Measurements from ENCODE around the gene E2F8. TPM values are rescaled to one million over a fixed set of nuclear protein-coding genes. Genes with fewer than 3 reads are reported as not detected.

E2F8 gene
- total RNA-seq, 2 donors from 2014 or later = 10.5 to 12.2 TPM

DNA sequence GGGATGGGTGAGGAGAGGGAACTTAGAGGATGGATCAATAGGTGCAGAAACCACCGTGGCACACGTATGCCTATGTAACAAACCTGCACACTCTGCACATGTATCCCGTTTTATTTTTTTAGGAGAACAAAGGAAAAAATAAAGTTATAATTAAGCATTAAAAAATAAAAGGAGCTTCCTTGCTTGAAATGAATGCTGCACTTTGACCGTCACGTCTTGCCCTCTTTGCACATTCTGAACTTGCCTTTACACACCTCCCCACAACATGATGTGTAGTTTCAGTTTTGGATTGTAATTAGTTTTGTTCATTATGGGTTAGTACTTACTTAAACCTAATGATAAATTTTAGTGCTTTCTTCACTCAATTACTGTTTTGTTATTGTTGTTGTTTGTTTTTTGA, 35.9 kb downstream of the E2F8 start:
- no peaks in the 10 kb centered on the region for H3K9me3 ChIP-seq (ENCODE audit: control insufficient read depth, low read length)
- H3K36me3 ChIP-seq (ENCODE audit: control insufficient read depth, insufficient read depth, low read length) = no peaks in the 10 kb centered on the region
- Mint-ChIP-seq H3K27ac (no peak overlapping the region), H3K36me3 (ENCODE audit: low read depth) (no peaks in the 10 kb centered on the region), H3K27me3 (ENCODE audit: insufficient read depth) (peaks cover 68% of the 10 kb centered on the region), H3K9me3 (no peaks in the 10 kb centered on the region), H3K4me3 (no peak overlapping the region), H3K4me1 (peaks cover 8% of the 10 kb centered on the region)
- peaks cover 57% of the 10 kb centered on the region for H3K27me3 ChIP-seq (ENCODE audit: control insufficient read depth, insufficient read depth, low read length, poor library complexity, severe bottlenecking)
- no peak overlapping the region for H3K4me3 ChIP-seq (ENCODE audit: low read length)
- TF ChIP-seq CTCF (conservative IDR thresholded peaks at IDR 0.05) = no peak
- 80 to 96% methylated on average over 1 to 4 of the region's 5 CpGs for whole genome bisulfite sequencing, 2 experiments (ENCODE audit: insufficient coverage in 1 of 2, insufficient read length in 1 of 2)
- DNase-seq = no peak
- H3K9ac ChIP-seq (ENCODE audit: extremely low read depth, low read length, poor library complexity, severe bottlenecking) = no peak overlapping the region
- no peak overlapping the region for H3K27ac ChIP-seq (ENCODE audit: low read depth, low read length)
- peaks cover 2% of the 10 kb centered on the region for H3K4me1 ChIP-seq (ENCODE audit: control insufficient read depth, insufficient read depth, low read length)

DNA sequence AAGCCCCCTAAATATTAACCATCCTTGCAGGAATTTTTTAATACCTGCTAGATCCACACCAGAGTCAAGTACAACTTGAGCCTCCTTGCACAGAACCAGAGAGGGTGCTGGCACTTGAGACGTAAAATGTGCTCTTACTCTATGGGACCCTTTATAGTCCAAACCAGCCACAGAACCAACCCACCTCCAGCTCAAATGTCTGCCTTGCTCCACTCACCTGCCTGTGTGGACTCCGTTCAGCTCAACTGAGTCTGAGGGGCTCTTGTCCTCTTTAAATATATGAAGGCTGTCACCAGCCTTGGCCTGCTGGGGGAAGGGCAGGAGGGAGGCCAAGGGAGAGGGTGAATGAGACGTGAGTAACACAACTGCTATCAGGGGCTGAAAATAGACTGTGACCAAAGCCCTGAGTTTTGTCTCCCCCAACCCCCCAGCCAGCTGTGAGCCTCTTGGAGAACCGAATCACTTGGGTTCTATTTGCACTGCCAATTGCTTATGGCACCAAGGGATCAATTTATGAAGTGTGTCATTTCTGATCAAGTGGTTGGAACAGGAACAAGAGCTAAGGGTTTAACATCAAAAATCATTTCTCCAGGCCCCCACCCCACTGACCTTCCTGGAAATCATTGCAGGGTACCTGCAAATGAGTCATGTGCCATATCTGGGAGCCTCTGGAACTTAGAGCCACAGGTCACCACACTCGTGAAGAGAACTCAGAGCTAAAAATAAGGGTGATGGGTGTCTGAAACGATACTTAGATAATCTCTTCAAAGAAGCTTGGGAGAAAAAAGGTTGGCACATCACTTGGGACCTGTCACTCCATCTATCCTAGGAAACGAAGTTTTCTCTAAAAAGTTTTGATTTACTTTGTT, 38.8 kb downstream of the E2F8 start, which contains the start of gene CSRP3:
Gene CSRP3 (minus strand): TSS at position 247 of the 869 bp plus-strand sequence. CDS start 9,535 bp downstream, outside the sequence.
- DNase-seq = no peak
- Histone ChIP-seq H3K4me3 (ENCODE audit: low read length) (no peak within 1 kb of the TSS), H3K27me3 (ENCODE audit: control insufficient read depth, insufficient read depth, low read length, poor library complexity, severe bottlenecking) (peaks cover 50% of the 10 kb centered on the region), H3K4me1 (ENCODE audit: control insufficient read depth, insufficient read depth, low read length) (no peaks in the 10 kb centered on the region), H3K36me3 (ENCODE audit: control insufficient read depth, insufficient read depth, low read length) (no peaks in the 10 kb centered on the region), H3K9me3 (ENCODE audit: control insufficient read depth, low read length) (no peaks in the 10 kb centered on the region), H3K27ac (ENCODE audit: low read depth, low read length) (no peak within 1 kb of the TSS), H3K9ac (ENCODE audit: extremely low read depth, low read length, poor library complexity, severe bottlenecking) (no peak within 1 kb of the TSS)
- no peaks in the 10 kb centered on the region for H3K4me1 Mint-ChIP-seq
- H3K27ac Mint-ChIP-seq = no peak within 1 kb of the TSS
- H3K27me3 Mint-ChIP-seq (ENCODE audit: insufficient read depth) = peaks cover 55% of the 10 kb centered on the region
- no peak within 1 kb of the TSS for H3K4me3 Mint-ChIP-seq
- 85 to 89% methylated on average over 3 to 7 of the region's 7 CpGs for WGBS, 2 experiments (ENCODE audit: insufficient coverage in 1 of 2, insufficient read length in 1 of 2)
- no peaks in the 10 kb centered on the region for H3K36me3 Mint-ChIP-seq (ENCODE audit: low read depth)
- no peak for TF ChIP-seq CTCF (conservative IDR thresholded peaks at IDR 0.05)
- H3K9me3 Mint-ChIP-seq = no peaks in the 10 kb centered on the region

DNA sequence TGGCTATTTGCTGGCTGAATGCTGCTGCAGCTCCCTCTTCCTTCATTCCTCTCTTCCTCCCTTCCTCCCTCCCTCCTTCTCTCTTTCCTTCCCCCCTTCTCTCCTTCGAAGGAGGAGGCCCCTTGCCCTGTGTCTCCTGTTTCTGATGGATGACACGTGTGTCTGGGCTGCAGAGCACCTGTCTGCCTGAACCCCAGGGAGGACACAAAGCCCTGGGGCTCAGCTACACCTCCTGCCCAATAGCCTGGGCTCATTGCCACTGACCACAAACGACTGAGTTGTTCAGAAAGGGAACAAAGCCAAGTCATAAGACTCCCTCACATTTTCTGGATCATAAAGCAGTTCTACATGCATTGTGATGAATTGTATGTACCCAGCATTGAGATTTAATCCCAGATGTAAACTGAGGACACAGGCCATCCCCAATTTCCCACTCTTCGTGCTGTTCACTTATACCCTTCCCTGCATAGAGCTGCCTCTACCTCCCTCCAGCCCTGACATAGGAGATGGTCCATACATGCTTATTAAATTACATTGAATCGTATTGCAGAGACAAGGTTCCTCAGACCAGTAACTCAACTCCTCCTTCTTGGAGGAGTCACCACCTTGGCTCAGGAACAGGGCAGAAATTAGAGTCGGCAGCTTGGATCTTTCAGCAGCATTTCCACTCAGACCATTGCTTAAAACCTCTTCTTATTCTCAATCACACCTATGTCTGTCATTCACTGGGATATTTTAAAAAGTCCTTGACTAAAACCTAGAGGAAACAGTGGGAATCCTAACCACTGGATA, 40.1 kb downstream of the E2F8 start:
- H3K4me1 Mint-ChIP-seq = no peaks in the 10 kb centered on the region
- no peak for TF ChIP-seq CTCF (conservative IDR thresholded peaks at IDR 0.05)
- H3K27ac Mint-ChIP-seq = no peak overlapping the region
- no peak for DNase-seq
- H3K36me3 Mint-ChIP-seq (ENCODE audit: low read depth) = no peaks in the 10 kb centered on the region
- H3K4me3 ChIP-seq (ENCODE audit: low read length) = no peak overlapping the region
- no peaks in the 10 kb centered on the region for H3K36me3 ChIP-seq (ENCODE audit: control insufficient read depth, insufficient read depth, low read length)
- peaks cover 51% of the 10 kb centered on the region for H3K27me3 Mint-ChIP-seq (ENCODE audit: insufficient read depth)
- no peak overlapping the region for H3K27ac ChIP-seq (ENCODE audit: low read depth, low read length)
- H3K4me1 ChIP-seq (ENCODE audit: control insufficient read depth, insufficient read depth, low read length) = no peaks in the 10 kb centered on the region
- no peak overlapping the region for H3K4me3 Mint-ChIP-seq
- H3K9ac ChIP-seq (ENCODE audit: extremely low read depth, low read length, poor library complexity, severe bottlenecking) = no peak overlapping the region
- H3K9me3 Mint-ChIP-seq = no peaks in the 10 kb centered on the region
- H3K27me3 ChIP-seq (ENCODE audit: control insufficient read depth, insufficient read depth, low read length, poor library complexity, severe bottlenecking) = peaks cover 48% of the 10 kb centered on the region
- 67 to 74% methylated on average over 4 to 6 of the region's 6 CpGs for WGBS, 2 experiments (ENCODE audit: insufficient coverage in 1 of 2, insufficient read length in 1 of 2)
- H3K9me3 ChIP-seq (ENCODE audit: control insufficient read depth, low read length) = no peaks in the 10 kb centered on the region

All from endodermal cell (in vitro differentiated cells).